ENCODE data around the gene CANT1. TPM values are rescaled to one million over a fixed set of nuclear protein-coding genes. Genes with fewer than 3 reads are reported as not detected.

CANT1 gene
- total RNA-seq, 1 experiment from 2014 or later, result 33.0 TPM

GRCh38 chr17:78967782-78968362 lies 41.7 kb downstream of the CANT1 start:
- Histone ChIP-seq H2BK15ac (ENCODE audit: low read depth, low read length) (no peak overlapping the region), H3T11ph (ENCODE audit: low read length) (no peak overlapping the region), H3K14ac (ENCODE audit: insufficient read depth, low read length) (no peak overlapping the region), H3K79me2 (ENCODE audit: insufficient read depth, low read length) (no peaks in the 10 kb centered on the region), H4K8ac (replicated peaks; ENCODE audit: insufficient read length, low read depth, low read length) (no peak overlapping the region), H4K91ac (ENCODE audit: insufficient read length, low read depth, low read length) (no peak overlapping the region), H3K56ac (ENCODE audit: insufficient read length, low read depth, low read length) (no peak overlapping the region), H4K5ac (ENCODE audit: insufficient read length, low read depth, low read length) (no peak overlapping the region), H3K23me2 (ENCODE audit: insufficient read length, low read depth, low read length, poor library complexity, severe bottlenecking) (no peaks in the 10 kb centered on the region), H3K9ac (ENCODE audit: extremely low read depth, insufficient read length, low read length) (no peak overlapping the region), H3K9me3 (ENCODE audit: control insufficient read depth, low read depth, low read length) (no peaks in the 10 kb centered on the region), H2BK12ac (ENCODE audit: insufficient read length, low read depth, low read length) (no peak overlapping the region), H3K27ac (ENCODE audit: insufficient read length, low read depth, low read length) (no peak overlapping the region), H2BK5ac (ENCODE audit: insufficient read length, low read length) (no peak overlapping the region), H3K4ac (ENCODE audit: low read depth, low read length) (no peak overlapping the region), H2BK20ac (ENCODE audit: low read depth, low read length, poor library complexity, severe bottlenecking) (no peak overlapping the region), H3K4me1 (ENCODE audit: insufficient read depth, low read length) (no peaks in the 10 kb centered on the region), H2BK120ac (ENCODE audit: low read depth, low read length, poor library complexity, severe bottlenecking) (no peak overlapping the region), H4K20me1 (ENCODE audit: control insufficient read depth, insufficient read depth, insufficient read length) (no peaks in the 10 kb centered on the region), H3K18ac (ENCODE audit: insufficient read length, low read depth, low read length) (no peak overlapping the region), H3K23ac (ENCODE audit: insufficient read length, low read depth, low read length) (no peak overlapping the region), H3K27me3 (ENCODE audit: insufficient read depth, low read length) (no peaks in the 10 kb centered on the region), H3K79me1 (ENCODE audit: insufficient read depth, low read depth, low read length, poor library complexity, severe bottlenecking) (no peaks in the 10 kb centered on the region), H2AFZ (ENCODE audit: low read length) (no peak overlapping the region), H2AK5ac (ENCODE audit: insufficient read length, low read length) (no peak overlapping the region), H3K4me2 (ENCODE audit: insufficient read depth, insufficient read length, low read length) (no peak overlapping the region)
- Mint-ChIP-seq H3K4me1 (peaks cover 5 to 14% of the 10 kb centered on the region in 2 experiments), H3K4me3 (no peak overlapping the region), H3K27me3 (ENCODE audit: low read depth) (peaks cover 2% of the 10 kb centered on the region), H3K36me3 (ENCODE audit: insufficient read depth in 1 of 3, low read depth in 3 of 3) (peaks cover 0 to 30% (median 13%) of the 10 kb centered on the region in 3 experiments; a peak in 5 of 7 replicates), H3K27ac (no peak overlapping the region), H3K9me3 (no peaks in the 10 kb centered on the region; a peak in 1 of 5 replicates)
- no peak for TF ChIP-seq CTCF (conservative IDR thresholded peaks at IDR 0.05)
- no peak for DNase-seq
- WGBS (ENCODE audit: extremely low coverage, insufficient read length, low lambda C conversion rate), result no CpG with 5 or more reads among the region's 21 CpGs
